Tibial nerve (tissue), 4 donors: Measurements from ENCODE around the gene DDX10. TPM values are rescaled to one million over a fixed set of nuclear protein-coding genes. Genes with fewer than 3 reads are reported as not detected.

Experiments used
- DNase-seq, 2 donors: peaks; one replicate each; pipeline ENCODE4 v3.0.0-alpha.2; 2019; ENCODE audit warnings: low spot score in 2 of 2
- H3K27ac ChIP-seq, 4 donors: fragments of 200-600 bp; sonication (generic) in 3 of 4; one replicate each; pipeline ENCODE4 v1.5.1; 2017 to 2019; ENCODE audit warnings: mild to moderate bottlenecking in 1 of 4
- H3K27me3 ChIP-seq, 2 donors: fragments of 200-600 bp; sonication (generic) in 1 of 2; one replicate each; pipeline versions ENCODE4 v1.5.1 to v1.6.0; 2017 to 2019
- H3K36me3 ChIP-seq, 3 donors: fragments of 200-600 bp; sonication (generic); one replicate each; pipeline ENCODE4 v1.5.1; 2018 to 2019
- H3K4me1 ChIP-seq, 4 donors: fragments of 200-600 bp; sonication (generic) in 3 of 4; one replicate each; pipeline ENCODE4 v1.5.1; 2017 to 2019
- H3K4me3 ChIP-seq, 4 donors: fragments of 200-600 bp; sonication (generic) in 3 of 4; one replicate each; pipeline ENCODE4 v1.5.1; 2017 to 2019; ENCODE audit warnings: mild to moderate bottlenecking in 1 of 4, moderate library complexity in 1 of 4
- H3K9me3 ChIP-seq, 4 donors: fragments of 200-600 bp; sonication (generic) in 3 of 4; one replicate each; pipeline ENCODE4 v1.5.1; 2017 to 2019
- CTCF ChIP-seq, 5 experiments: fragments of 200-600 bp in 3 of 5; fragments of 450-650 bp in 2 of 5; sonication (generic) in 3 of 5; IDR thresholded peaks; one replicate each; pipeline ENCODE4 v1.5.1; 2016 to 2019; ENCODE audit warnings: antibody characterized with exemption in 5 of 5, mild to moderate bottlenecking in 3 of 5, moderate library complexity in 2 of 5
- EP300 ChIP-seq, 2 donors: sonication (generic); formaldehyde crosslinking; IDR thresholded peaks; one replicate each; pipeline ENCODE4 v1.6.1; 2017; ENCODE audit warnings: antibody characterized with exemption in 2 of 2, mild to moderate bottlenecking in 1 of 2
- POLR2A ChIP-seq, 2 donors: fragments of 450-650 bp; IDR thresholded peaks; one replicate each; pipeline ENCODE4 v1.6.1; 2017; ENCODE audit warnings: antibody characterized with exemption in 2 of 2, mild to moderate bottlenecking in 2 of 2, moderate library complexity in 2 of 2
- WGBS, 2 donors: methylation state at CpG; one replicate each; pipeline ENCODE4 v1.1.5; 2018; 5-methylcytosine and 5-hydroxymethylcytosine counted together
- total RNA-seq, 4 donors: library from RNA; depleted of rRNA; stranded (reverse); fragments of >200 nt; gene quantifications; one replicate each; pipeline ENCODE4 v1.1.0, GENCODE V29; 2016

DDX10 gene
- total RNA-seq, 4 donors from 2014 or later, result 23.1 to 94.7 (median 31.6) TPM

GRCh38 chr11:108859510-108859909, 194.6 kb downstream of the DDX10 start:
- WGBS, 2 donors, result 73 to 89% methylated on average over 1 of the region's 1 CpG
- Histone ChIP-seq H3K36me3 (no peaks in the 10 kb centered on the region), H3K4me1 (peaks cover 0 to 5% (median 0%) of the 10 kb centered on the region in 4 donors), H3K9me3 (no peaks in the 10 kb centered on the region), H3K27me3 (no peaks in the 10 kb centered on the region), H3K4me3 (no peak overlapping the region), H3K27ac (no peak overlapping the region)
- TF ChIP-seq EP300 (IDR thresholded peaks at IDR 0.05) (no peak), POLR2A (IDR thresholded peaks at IDR 0.05) (no peak), CTCF (IDR thresholded peaks at IDR 0.05) (no peak)
- no peak for DNase-seq

- 62 to 63% methylated on average over 1 of the region's 1 CpG for WGBS, 2 donors
- no peaks in the 10 kb centered on the region for H3K4me1 ChIP-seq
- no peak overlapping the region for H3K27ac ChIP-seq
- DNase-seq, result no peak
- no peak for TF ChIP-seq POLR2A (IDR thresholded peaks at IDR 0.05)
- no peak for TF ChIP-seq EP300 (IDR thresholded peaks at IDR 0.05)
- no peak for TF ChIP-seq CTCF (IDR thresholded peaks at IDR 0.05)
- H3K9me3 ChIP-seq, result no peaks in the 10 kb centered on the region
- no peaks in the 10 kb centered on the region for H3K36me3 ChIP-seq
- no peak overlapping the region for H3K4me3 ChIP-seq
- no peaks in the 10 kb centered on the region for H3K27me3 ChIP-seq
These were observed 198.7 kb downstream of the DDX10 start for GRCh38 chr11:108863528-108863927.

GRCh38 chr11:108865406-108865805, 200.5 kb downstream of the DDX10 start:
- no peak for DNase-seq
- H3K36me3 ChIP-seq, result no peaks in the 10 kb centered on the region
- no peaks in the 10 kb centered on the region for H3K9me3 ChIP-seq
- WGBS, 2 donors, result 96 to 98% methylated on average over 5 of the region's 5 CpGs
- no peak overlapping the region for H3K4me3 ChIP-seq
- H3K27ac ChIP-seq, result no peak overlapping the region
- H3K4me1 ChIP-seq, result peaks cover 0 to 4% (median 0%) of the 10 kb centered on the region in 4 donors
- TF ChIP-seq EP300 (IDR thresholded peaks at IDR 0.05) (no peak), POLR2A (IDR thresholded peaks at IDR 0.05) (no peak), CTCF (IDR thresholded peaks at IDR 0.05) (no peak)
- no peaks in the 10 kb centered on the region for H3K27me3 ChIP-seq

GRCh38 chr11:108866781-108867180, 201.9 kb downstream of the DDX10 start:
- H3K4me1 ChIP-seq, result peaks cover 0 to 11% (median 0%) of the 10 kb centered on the region in 4 donors
- H3K27me3 ChIP-seq, result no peaks in the 10 kb centered on the region
- no peaks in the 10 kb centered on the region for H3K36me3 ChIP-seq
- TF ChIP-seq CTCF (IDR thresholded peaks at IDR 0.05), result no peak
- TF ChIP-seq EP300 (IDR thresholded peaks at IDR 0.05), result no peak
- TF ChIP-seq POLR2A (IDR thresholded peaks at IDR 0.05), result no peak
- WGBS, 2 donors, result 65 to 67% methylated on average over 2 of the region's 2 CpGs
- DNase-seq, result no peak
- H3K27ac ChIP-seq, result no peak overlapping the region
- no peak overlapping the region for H3K4me3 ChIP-seq
- H3K9me3 ChIP-seq, result no peaks in the 10 kb centered on the region

DNA sequence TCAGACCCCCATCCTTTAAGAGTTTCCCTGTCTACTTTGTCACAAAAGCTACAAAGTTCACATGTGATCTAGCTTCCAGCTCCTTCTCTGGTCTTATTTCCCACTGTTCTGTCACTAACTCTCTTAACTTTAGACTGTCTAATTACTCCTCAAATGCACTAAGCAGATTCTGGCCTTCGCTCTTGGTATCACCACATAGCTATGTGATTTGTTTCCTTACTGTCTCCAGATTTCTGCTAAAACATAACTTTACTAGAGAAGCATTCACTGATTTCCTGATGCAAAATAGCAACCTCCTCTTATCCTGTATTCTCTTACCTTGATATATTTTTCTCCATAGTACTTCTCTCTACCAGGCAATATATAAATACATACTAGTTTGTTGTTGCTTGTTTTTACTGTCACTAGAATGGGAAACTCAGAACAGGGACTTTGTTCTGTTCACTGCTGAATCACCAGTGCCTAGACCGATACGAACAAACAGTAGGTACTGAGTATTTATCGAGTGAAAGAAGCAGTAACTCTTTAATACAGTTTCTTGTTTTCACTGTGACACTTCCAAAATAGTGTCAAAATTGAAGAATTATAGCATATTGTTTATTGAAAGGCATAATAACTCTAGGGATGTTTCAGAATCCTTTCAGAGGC, 205.6 kb downstream of the DDX10 start:
- WGBS, 2 donors, result 53 to 58% methylated on average over 4 of the region's 4 CpGs
- no peak overlapping the region for H3K4me3 ChIP-seq
- TF ChIP-seq POLR2A (IDR thresholded peaks at IDR 0.05), result no peak
- TF ChIP-seq CTCF (IDR thresholded peaks at IDR 0.05), result no peak
- no peak for TF ChIP-seq EP300 (IDR thresholded peaks at IDR 0.05)

More for the DNA sequence above, 205.6 kb downstream of the DDX10 start:
- Histone ChIP-seq H3K9me3 (no peaks in the 10 kb centered on the region), H3K27ac (no peak overlapping the region), H3K4me1 (peaks cover 0 to 11% (median 0%) of the 10 kb centered on the region in 4 donors), H3K36me3 (no peaks in the 10 kb centered on the region), H3K27me3 (no peaks in the 10 kb centered on the region)
- DNase-seq, result no peak
